MM.1S (cell line): ENCODE results near the gene MAD1L1.

ENCODE experiments used
- CTCF ChIP-seq: fragments of 300-600 bp; sonication (generic); IDR thresholded peaks from 2 replicates; pipeline ENCODE4 v1.5.1; 2016; ENCODE audit warnings: antibody characterized with exemption, low read length, mixed read lengths
- EZH2 ChIP-seq: fragments of 300-600 bp; sonication (generic); optimal IDR thresholded peaks from 2 replicates; pipeline ENCODE3; 2017; ENCODE audit warnings: low read depth, mild to moderate bottlenecking, antibody characterized with exemption, low read length, mixed read lengths
- EZH2phosphoT487 ChIP-seq: fragments of 300-600 bp; sonication (generic); IDR thresholded peaks from 2 replicates; pipeline ENCODE4 v1.6.1; 2018; ENCODE audit warnings: antibody characterized with exemption, low read length

GRCh38 chr7:2010551-2011265 lies 222.0 kb downstream of the MAD1L1 start:
- TF ChIP-seq CTCF: no peak
- TF ChIP-seq EZH2: no peak
- TF ChIP-seq EZH2phosphoT487: no peak
